HG03457 (cell line): ENCODE measurements around the gene NRXN3.

Source experiments
- ATAC-seq: cut with Tn5 transposase; IDR thresholded peaks from one replicate; pipeline ENCODE4 v1.9.1; 2021; ENCODE audit warnings: moderate number of reproducible peaks; ENCODE audit not compliant: unreplicated experiment

The NRXN3 gene

GRCh38 chr14:79548836-79549235, 1378.7 kb downstream of the NRXN3 start:
- ATAC-seq = no peak

GRCh38 chr14:79549515-79549914, 1379.3 kb downstream of the NRXN3 start:
- no peak for ATAC-seq

GRCh38 chr14:79551523-79551922, 1381.3 kb downstream of the NRXN3 start:
- ATAC-seq = no peak

GRCh38 chr14:79552778-79553177, 1382.6 kb downstream of the NRXN3 start:
- no peak for ATAC-seq

- ATAC-seq = no peak
Observed at GRCh38 chr14:79554816-79555215, 1384.6 kb downstream of the NRXN3 start.

GRCh38 chr14:79555429-79555828, 1385.3 kb downstream of the NRXN3 start:
- ATAC-seq = no peak

- ATAC-seq = no peak
Observed at GRCh38 chr14:79557309-79557708, 1387.1 kb downstream of the NRXN3 start.

GRCh38 chr14:79562185-79562584, 1392.0 kb downstream of the NRXN3 start:
- ATAC-seq = no peak

- ATAC-seq = no peak
Observed at GRCh38 chr14:79564371-79564770, 1394.2 kb downstream of the NRXN3 start.

GRCh38 chr14:79567306-79567705, 1397.1 kb downstream of the NRXN3 start:
- no peak for ATAC-seq

- ATAC-seq = no peak
Observed at GRCh38 chr14:79568594-79568993, 1398.4 kb downstream of the NRXN3 start.

GRCh38 chr14:79569072-79569471, 1398.9 kb downstream of the NRXN3 start:
- ATAC-seq = no peak

- no peak for ATAC-seq
Observed at GRCh38 chr14:79570648-79571047, 1400.5 kb downstream of the NRXN3 start.

GRCh38 chr14:79571366-79571765, 1401.2 kb downstream of the NRXN3 start:
- ATAC-seq = no peak

- ATAC-seq = no peak
Observed at GRCh38 chr14:79573486-79573885, 1403.3 kb downstream of the NRXN3 start.

- no peak for ATAC-seq
Observed at GRCh38 chr14:79575032-79575431, 1404.9 kb downstream of the NRXN3 start.

GRCh38 chr14:79576424-79576823, 1406.3 kb downstream of the NRXN3 start:
- no peak for ATAC-seq

GRCh38 chr14:79578470-79578869, 1408.3 kb downstream of the NRXN3 start:
- ATAC-seq = no peak

GRCh38 chr14:79580414-79580813, 1410.2 kb downstream of the NRXN3 start:
- ATAC-seq = no peak

- no peak for ATAC-seq
Observed at GRCh38 chr14:79580906-79581305, 1410.7 kb downstream of the NRXN3 start.

GRCh38 chr14:79581912-79582576, 1411.9 kb downstream of the NRXN3 start:
- no peak for ATAC-seq

- ATAC-seq = no peak
Observed at GRCh38 chr14:79583738-79584408, 1413.7 kb downstream of the NRXN3 start.

- ATAC-seq = no peak
Observed at GRCh38 chr14:79584679-79585078, 1414.5 kb downstream of the NRXN3 start.
